WTC11 (cell line): ENCODE data around the gene PIK3C3. TPM values are rescaled to one million over a fixed set of nuclear protein-coding genes. Genes with fewer than 3 reads are reported as not detected.

Source experiments
- ATAC-seq: fragments of 200-7000 bp; cut with Tn5 transposase; 2 replicates; pipeline ENCODE4 v1.10.0; 2021; ENCODE audit warnings: mild to moderate bottlenecking, moderate library complexity
- CTCF ChIA-PET: fragments of 300-600 bp; sonication (Branson Sonifier 250); formaldehyde crosslinking; loops from one replicate; lab custom pipeline; 2021; ENCODE audit warnings: antibody characterized with exemption; lab: Charles Lee
- POLR2A ChIA-PET: fragments of 350-600 bp; sonication (Branson Sonifier 250); formaldehyde crosslinking; loops from one replicate; lab custom pipeline; 2021; ENCODE audit warnings: antibody characterized with exemption; lab: Charles Lee
- DNase-seq: peaks from one replicate; pipeline ENCODE4 v3.0.0; 2021; ENCODE audit warnings: low spot score
- H3K27ac Mint-ChIP-seq: 2 replicates; pipeline ENCODE4 v1.8.0; 2021; ENCODE audit warnings: mixed read lengths
- H3K27me3 Mint-ChIP-seq: 2 replicates; pipeline ENCODE4 v1.8.0; 2021; ENCODE audit warnings: low read depth, mild to moderate bottlenecking, moderate library complexity, mixed read lengths
- H3K36me3 Mint-ChIP-seq: 2 replicates; pipeline ENCODE4 v1.8.0; 2021; ENCODE audit warnings: mixed read lengths
- H3K4me1 Mint-ChIP-seq: 2 replicates; pipeline ENCODE4 v1.8.0; 2022; ENCODE audit warnings: mixed read lengths
- H3K4me3 Mint-ChIP-seq: 2 replicates; pipeline ENCODE4 v1.8.0; 2021; ENCODE audit warnings: mild to moderate bottlenecking, moderate library complexity, mixed read lengths
- H3K9me3 Mint-ChIP-seq: 2 replicates; pipeline ENCODE4 v1.8.0; 2021; ENCODE audit warnings: mixed read lengths
- ESRRA ChIP-seq: sonication (generic); formaldehyde crosslinking; IDR thresholded peaks from 2 replicates; pipeline ENCODE4 v1.8.1; 2022; ENCODE audit warnings: mild to moderate bottlenecking, missing genetic modification reagents, borderline replicate concordance
- FOXK1 ChIP-seq: sonication (generic); formaldehyde crosslinking; IDR thresholded peaks from 2 replicates; pipeline ENCODE4 v1.8.0; 2022; ENCODE audit warnings: mild to moderate bottlenecking, moderate library complexity, missing genetic modification reagents
- JAZF1 ChIP-seq: fragments of 250-450 bp; sonication (Bioruptor Pico); IDR thresholded peaks from 2 replicates; pipeline ENCODE4 v1.9.0; 2021; ENCODE audit warnings: moderate library complexity, mild to moderate bottlenecking, inconsistent platforms
- MYBL2 ChIP-seq: sonication (generic); formaldehyde crosslinking; IDR thresholded peaks from 2 replicates; pipeline ENCODE4 v1.8.1; 2023; ENCODE audit warnings: mild to moderate bottlenecking, moderate library complexity, missing genetic modification reagents
- NR1H2 ChIP-seq: sonication (generic); formaldehyde crosslinking; IDR thresholded peaks from 2 replicates; pipeline ENCODE4 v1.9.0; 2021; ENCODE audit warnings: mild to moderate bottlenecking, moderate library complexity, missing genetic modification reagents
- SMAD3 ChIP-seq: sonication (generic); formaldehyde crosslinking; IDR thresholded peaks from 2 replicates; pipeline ENCODE4 v1.8.0; 2022; ENCODE audit warnings: missing genetic modification reagents, mild to moderate bottlenecking, borderline replicate concordance
- ZBTB21 ChIP-seq: sonication (generic); formaldehyde crosslinking; IDR thresholded peaks from 2 replicates; pipeline ENCODE4 v1.8.1; 2023; ENCODE audit warnings: mild to moderate bottlenecking, missing genetic modification reagents, borderline replicate concordance
- ZNF121 ChIP-seq: sonication (generic); formaldehyde crosslinking; IDR thresholded peaks from 2 replicates; pipeline ENCODE4 v1.8.0; 2023; ENCODE audit warnings: missing genetic modification reagents
- ZNF396 ChIP-seq: fragments of 250-450 bp; sonication (Bioruptor Pico); IDR thresholded peaks from 2 replicates; pipeline ENCODE4 v1.8.0; 2021; ENCODE audit warnings: mild to moderate bottlenecking, moderate library complexity, borderline replicate concordance
- total RNA-seq: library from RNA; stranded (reverse); gene quantifications from 3 replicates; pipeline ENCODE4 v1.2.3, GENCODE V29; 2021
- TF ChIP-seq, protein P1 (sequence below): sonication (generic); formaldehyde crosslinking; IDR thresholded peaks from 2 replicates; pipeline ENCODE4 v1.8.1; 2023; ENCODE audit warnings: mild to moderate bottlenecking, missing genetic modification reagents
- TF ChIP-seq, protein P2 (sequence below): fragments of 250-450 bp; sonication (Bioruptor Pico); IDR thresholded peaks from 2 replicates; pipeline ENCODE4 v1.9.0; 2021; ENCODE audit warnings: moderate library complexity, mild to moderate bottlenecking, inconsistent platforms, borderline replicate concordance
- TF ChIP-seq, protein P3 (sequence below): sonication (generic); formaldehyde crosslinking; conservative IDR thresholded peaks from 2 replicates; pipeline ENCODE4 v1.8.1; 2022; ENCODE audit warnings: mild to moderate bottlenecking, missing genetic modification reagents
- TF ChIP-seq, protein P4 (sequence below): sonication (generic); formaldehyde crosslinking; IDR thresholded peaks from 2 replicates; pipeline ENCODE4 v1.8.1; 2022; ENCODE audit warnings: low read depth, missing genetic modification reagents, borderline replicate concordance
- TF ChIP-seq, protein P5 (sequence below): sonication (generic); formaldehyde crosslinking; IDR thresholded peaks from 2 replicates; pipeline ENCODE4 v1.8.1; 2023; ENCODE audit warnings: mild to moderate bottlenecking, missing genetic modification reagents, moderate library complexity
- TF ChIP-seq, protein P6 (sequence below): fragments of 250-450 bp; sonication (Bioruptor Pico); IDR thresholded peaks from 2 replicates; pipeline ENCODE4 v2.1.2; 2022; ENCODE audit warnings: mild to moderate bottlenecking, moderate library complexity
- TF ChIP-seq, protein P7 (sequence below): sonication (generic); formaldehyde crosslinking; IDR thresholded peaks from 2 replicates; pipeline ENCODE4 v1.8.0; 2023; ENCODE audit warnings: missing genetic modification reagents, mild to moderate bottlenecking, borderline replicate concordance
- TF ChIP-seq, protein P8 (sequence below): sonication (generic); formaldehyde crosslinking; IDR thresholded peaks from 2 replicates; pipeline ENCODE4 v1.8.1; 2022; ENCODE audit warnings: mild to moderate bottlenecking, missing genetic modification reagents, moderate library complexity, borderline replicate concordance
- TF ChIP-seq, protein P9 (sequence below): fragments of 250-450 bp; sonication (Bioruptor Pico); IDR thresholded peaks from 2 replicates; pipeline ENCODE4 v1.9.0; 2021; ENCODE audit warnings: mild to moderate bottlenecking

The PIK3C3 gene
- total RNA-seq, 1 experiment from 2014 or later, result 40.4 TPM

DNA sequence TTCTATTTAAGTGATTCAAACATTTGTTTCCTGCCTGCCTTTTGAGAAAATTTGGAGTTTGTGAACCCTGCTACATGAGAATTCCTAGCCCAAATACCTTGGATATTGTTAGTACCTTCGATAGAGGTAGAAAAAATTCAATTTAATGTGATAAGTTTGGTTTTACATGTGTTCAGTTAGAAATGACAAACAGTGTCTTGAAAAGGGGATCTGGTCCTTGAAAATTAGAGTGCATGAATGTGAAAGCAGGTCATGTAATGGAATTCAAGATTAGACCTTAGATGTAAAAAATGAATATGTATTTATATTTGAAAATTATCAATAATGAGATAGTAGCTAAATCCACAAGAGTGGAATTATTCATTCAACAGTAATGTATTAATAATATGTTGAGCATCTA lies 70.5 kb downstream of the PIK3C3 start (continued):
- TF ChIP-seq, protein P1, sequence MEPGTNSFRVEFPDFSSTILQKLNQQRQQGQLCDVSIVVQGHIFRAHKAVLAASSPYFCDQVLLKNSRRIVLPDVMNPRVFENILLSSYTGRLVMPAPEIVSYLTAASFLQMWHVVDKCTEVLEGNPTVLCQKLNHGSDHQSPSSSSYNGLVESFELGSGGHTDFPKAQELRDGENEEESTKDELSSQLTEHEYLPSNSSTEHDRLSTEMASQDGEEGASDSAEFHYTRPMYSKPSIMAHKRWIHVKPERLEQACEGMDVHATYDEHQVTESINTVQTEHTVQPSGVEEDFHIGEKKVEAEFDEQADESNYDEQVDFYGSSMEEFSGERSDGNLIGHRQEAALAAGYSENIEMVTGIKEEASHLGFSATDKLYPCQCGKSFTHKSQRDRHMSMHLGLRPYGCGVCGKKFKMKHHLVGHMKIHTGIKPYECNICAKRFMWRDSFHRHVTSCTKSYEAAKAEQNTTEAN, result no peak
- TF ChIP-seq, protein P2, sequence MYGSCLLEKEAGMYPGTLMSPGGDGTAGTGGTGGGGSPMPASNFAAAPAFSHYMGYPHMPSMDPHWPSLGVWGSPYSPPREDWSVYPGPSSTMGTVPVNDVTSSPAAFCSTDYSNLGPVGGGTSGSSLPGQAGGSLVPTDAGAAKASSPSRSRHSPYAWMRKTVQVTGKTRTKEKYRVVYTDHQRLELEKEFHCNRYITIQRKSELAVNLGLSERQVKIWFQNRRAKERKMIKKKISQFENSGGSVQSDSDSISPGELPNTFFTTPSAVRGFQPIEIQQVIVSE (CRISPR knock-in tag), result no peak
- TF ChIP-seq ZNF396 (CRISPR knock-in tag), result no peak
- TF ChIP-seq, protein P3, sequence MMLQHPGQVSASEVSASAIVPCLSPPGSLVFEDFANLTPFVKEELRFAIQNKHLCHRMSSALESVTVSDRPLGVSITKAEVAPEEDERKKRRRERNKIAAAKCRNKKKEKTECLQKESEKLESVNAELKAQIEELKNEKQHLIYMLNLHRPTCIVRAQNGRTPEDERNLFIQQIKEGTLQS, result no peak
- TF ChIP-seq, protein P4, sequence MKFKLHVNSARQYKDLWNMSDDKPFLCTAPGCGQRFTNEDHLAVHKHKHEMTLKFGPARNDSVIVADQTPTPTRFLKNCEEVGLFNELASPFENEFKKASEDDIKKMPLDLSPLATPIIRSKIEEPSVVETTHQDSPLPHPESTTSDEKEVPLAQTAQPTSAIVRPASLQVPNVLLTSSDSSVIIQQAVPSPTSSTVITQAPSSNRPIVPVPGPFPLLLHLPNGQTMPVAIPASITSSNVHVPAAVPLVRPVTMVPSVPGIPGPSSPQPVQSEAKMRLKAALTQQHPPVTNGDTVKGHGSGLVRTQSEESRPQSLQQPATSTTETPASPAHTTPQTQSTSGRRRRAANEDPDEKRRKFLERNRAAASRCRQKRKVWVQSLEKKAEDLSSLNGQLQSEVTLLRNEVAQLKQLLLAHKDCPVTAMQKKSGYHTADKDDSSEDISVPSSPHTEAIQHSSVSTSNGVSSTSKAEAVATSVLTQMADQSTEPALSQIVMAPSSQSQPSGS (CRISPR knock-in tag), result no peak
- TF ChIP-seq NR1H2 (CRISPR knock-in tag), result no peak
- TF ChIP-seq, protein P5, sequence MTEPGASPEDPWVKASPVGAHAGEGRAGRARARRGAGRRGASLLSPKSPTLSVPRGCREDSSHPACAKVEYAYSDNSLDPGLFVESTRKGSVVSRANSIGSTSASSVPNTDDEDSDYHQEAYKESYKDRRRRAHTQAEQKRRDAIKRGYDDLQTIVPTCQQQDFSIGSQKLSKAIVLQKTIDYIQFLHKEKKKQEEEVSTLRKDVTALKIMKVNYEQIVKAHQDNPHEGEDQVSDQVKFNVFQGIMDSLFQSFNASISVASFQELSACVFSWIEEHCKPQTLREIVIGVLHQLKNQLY (CRISPR knock-in tag), result no peak
- TF ChIP-seq JAZF1 (CRISPR knock-in tag), result no peak
- TF ChIP-seq, protein P6, sequence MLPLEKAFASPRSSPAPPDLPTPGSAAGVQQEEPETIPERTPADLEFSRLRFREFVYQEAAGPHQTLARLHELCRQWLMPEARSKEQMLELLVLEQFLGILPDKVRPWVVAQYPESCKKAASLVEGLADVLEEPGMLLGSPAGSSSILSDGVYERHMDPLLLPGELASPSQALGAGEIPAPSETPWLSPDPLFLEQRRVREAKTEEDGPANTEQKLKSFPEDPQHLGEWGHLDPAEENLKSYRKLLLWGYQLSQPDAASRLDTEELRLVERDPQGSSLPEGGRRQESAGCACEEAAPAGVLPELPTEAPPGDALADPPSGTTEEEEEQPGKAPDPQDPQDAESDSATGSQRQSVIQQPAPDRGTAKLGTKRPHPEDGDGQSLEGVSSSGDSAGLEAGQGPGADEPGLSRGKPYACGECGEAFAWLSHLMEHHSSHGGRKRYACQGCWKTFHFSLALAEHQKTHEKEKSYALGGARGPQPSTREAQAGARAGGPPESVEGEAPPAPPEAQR (CRISPR knock-in tag), result no peak
- TF ChIP-seq, protein P7, sequence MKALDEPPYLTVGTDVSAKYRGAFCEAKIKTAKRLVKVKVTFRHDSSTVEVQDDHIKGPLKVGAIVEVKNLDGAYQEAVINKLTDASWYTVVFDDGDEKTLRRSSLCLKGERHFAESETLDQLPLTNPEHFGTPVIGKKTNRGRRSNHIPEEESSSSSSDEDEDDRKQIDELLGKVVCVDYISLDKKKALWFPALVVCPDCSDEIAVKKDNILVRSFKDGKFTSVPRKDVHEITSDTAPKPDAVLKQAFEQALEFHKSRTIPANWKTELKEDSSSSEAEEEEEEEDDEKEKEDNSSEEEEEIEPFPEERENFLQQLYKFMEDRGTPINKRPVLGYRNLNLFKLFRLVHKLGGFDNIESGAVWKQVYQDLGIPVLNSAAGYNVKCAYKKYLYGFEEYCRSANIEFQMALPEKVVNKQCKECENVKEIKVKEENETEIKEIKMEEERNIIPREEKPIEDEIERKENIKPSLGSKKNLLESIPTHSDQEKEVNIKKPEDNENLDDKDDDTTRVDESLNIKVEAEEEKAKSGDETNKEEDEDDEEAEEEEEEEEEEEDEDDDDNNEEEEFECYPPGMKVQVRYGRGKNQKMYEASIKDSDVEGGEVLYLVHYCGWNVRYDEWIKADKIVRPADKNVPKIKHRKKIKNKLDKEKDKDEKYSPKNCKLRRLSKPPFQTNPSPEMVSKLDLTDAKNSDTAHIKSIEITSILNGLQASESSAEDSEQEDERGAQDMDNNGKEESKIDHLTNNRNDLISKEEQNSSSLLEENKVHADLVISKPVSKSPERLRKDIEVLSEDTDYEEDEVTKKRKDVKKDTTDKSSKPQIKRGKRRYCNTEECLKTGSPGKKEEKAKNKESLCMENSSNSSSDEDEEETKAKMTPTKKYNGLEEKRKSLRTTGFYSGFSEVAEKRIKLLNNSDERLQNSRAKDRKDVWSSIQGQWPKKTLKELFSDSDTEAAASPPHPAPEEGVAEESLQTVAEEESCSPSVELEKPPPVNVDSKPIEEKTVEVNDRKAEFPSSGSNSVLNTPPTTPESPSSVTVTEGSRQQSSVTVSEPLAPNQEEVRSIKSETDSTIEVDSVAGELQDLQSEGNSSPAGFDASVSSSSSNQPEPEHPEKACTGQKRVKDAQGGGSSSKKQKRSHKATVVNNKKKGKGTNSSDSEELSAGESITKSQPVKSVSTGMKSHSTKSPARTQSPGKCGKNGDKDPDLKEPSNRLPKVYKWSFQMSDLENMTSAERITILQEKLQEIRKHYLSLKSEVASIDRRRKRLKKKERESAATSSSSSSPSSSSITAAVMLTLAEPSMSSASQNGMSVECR (CRISPR knock-in tag), result no peak

DNA sequence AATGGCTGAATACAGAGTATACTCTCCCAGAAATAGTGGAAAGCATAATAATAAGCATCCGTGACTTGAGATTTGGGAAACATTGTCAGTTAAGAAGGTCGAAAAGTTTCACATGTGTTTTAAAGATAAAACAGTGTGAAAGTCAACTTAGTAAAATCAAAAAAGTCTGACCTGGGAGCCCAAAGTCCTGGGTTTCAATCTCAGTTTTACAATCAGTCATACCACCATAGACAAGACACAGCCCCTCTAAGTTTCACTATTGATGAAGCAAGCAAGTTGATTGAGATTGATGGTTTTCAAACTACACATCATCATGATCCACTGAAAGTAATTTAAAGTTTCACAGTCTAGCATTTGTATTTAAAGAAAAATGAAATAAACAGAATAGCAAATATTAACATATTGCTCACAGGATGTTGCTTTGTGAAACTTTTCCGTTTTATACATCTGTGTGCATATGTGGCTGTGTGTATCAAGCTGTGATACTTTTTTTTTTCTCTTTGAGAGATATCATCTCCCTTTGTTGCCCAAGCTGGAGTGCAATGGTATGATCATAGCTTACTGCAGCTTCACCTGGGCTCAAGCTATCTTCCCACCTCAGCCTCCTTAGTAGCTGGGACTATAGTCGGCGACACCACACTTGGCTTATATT lies 71.1 kb downstream of the PIK3C3 start:
- Mint-ChIP-seq H3K27me3 (no peaks in the 10 kb centered on the region), H3K9me3 (no peaks in the 10 kb centered on the region), H3K36me3 (0 out of 2 replicates have a peak, but pooled peaks cover 4% of the 10 kb centered on the region), H3K4me3 (no peak overlapping the region), H3K4me1 (no peaks in the 10 kb centered on the region), H3K27ac (no peak overlapping the region)
- DNase-seq (no peak), ATAC-seq (no peak)
- ChIA-PET CTCF (no interaction called here), POLR2A (no interaction called here)
- TF ChIP-seq, protein P7 (CRISPR knock-in tag), result no peak
- TF ChIP-seq, protein P8, sequence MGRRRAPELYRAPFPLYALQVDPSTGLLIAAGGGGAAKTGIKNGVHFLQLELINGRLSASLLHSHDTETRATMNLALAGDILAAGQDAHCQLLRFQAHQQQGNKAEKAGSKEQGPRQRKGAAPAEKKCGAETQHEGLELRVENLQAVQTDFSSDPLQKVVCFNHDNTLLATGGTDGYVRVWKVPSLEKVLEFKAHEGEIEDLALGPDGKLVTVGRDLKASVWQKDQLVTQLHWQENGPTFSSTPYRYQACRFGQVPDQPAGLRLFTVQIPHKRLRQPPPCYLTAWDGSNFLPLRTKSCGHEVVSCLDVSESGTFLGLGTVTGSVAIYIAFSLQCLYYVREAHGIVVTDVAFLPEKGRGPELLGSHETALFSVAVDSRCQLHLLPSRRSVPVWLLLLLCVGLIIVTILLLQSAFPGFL (CRISPR knock-in tag), result no peak
- TF ChIP-seq ESRRA (CRISPR knock-in tag) (no peak), ZBTB21 (no peak), NR1H2 (CRISPR knock-in tag) (no peak), ZNF121 (no peak), FOXK1 (CRISPR knock-in tag) (no peak), SMAD3 (CRISPR knock-in tag) (no peak), MYBL2 (CRISPR knock-in tag) (no peak)
- TF ChIP-seq, protein P9, sequence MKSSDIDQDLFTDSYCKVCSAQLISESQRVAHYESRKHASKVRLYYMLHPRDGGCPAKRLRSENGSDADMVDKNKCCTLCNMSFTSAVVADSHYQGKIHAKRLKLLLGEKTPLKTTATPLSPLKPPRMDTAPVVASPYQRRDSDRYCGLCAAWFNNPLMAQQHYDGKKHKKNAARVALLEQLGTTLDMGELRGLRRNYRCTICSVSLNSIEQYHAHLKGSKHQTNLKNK (CRISPR knock-in tag), result no peak
